ENCODE results near the gene VAT1L. TPM values are rescaled to one million over a fixed set of nuclear protein-coding genes. Genes with fewer than 3 reads are reported as not detected.
A peak's percentile ranks its signal among the peaks of the same experiment; 100 is the strongest.

Gene VAT1L
- total RNA-seq, 6 experiments from 2014 or later: 0.19 to 0.64 (median 0.51) TPM; not detected in 1

DNA sequence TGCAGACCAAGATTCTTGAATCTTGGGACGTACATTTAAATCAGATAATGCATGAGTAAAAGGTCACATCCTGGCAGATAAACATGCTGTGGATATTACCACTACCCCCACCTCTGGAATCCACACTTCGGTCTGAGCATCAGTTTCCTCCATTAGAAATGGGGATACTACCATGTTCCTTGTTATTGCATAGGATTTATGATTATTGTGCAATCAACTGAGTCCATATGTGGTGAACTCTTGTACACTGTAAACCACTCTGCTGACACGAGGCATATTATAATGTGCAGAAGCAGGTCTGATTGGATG lies 108.7 kb downstream of the VAT1L start:
- TF ChIP-seq, protein P1, sequence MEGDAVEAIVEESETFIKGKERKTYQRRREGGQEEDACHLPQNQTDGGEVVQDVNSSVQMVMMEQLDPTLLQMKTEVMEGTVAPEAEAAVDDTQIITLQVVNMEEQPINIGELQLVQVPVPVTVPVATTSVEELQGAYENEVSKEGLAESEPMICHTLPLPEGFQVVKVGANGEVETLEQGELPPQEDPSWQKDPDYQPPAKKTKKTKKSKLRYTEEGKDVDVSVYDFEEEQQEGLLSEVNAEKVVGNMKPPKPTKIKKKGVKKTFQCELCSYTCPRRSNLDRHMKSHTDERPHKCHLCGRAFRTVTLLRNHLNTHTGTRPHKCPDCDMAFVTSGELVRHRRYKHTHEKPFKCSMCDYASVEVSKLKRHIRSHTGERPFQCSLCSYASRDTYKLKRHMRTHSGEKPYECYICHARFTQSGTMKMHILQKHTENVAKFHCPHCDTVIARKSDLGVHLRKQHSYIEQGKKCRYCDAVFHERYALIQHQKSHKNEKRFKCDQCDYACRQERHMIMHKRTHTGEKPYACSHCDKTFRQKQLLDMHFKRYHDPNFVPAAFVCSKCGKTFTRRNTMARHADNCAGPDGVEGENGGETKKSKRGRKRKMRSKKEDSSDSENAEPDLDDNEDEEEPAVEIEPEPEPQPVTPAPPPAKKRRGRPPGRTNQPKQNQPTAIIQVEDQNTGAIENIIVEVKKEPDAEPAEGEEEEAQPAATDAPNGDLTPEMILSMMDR (IDR thresholded peaks at IDR 0.05): no peak
- TF ChIP-seq POLR2A (IDR thresholded peaks at IDR 0.05): no peak
- Histone ChIP-seq H3K27me3 (no peaks in the 10 kb centered on the region), H3K4me1 (peaks cover 0 to 4% (median 0%) of the 10 kb centered on the region in 4 donors), H3K9me3 (no peaks in the 10 kb centered on the region), H3K36me3 (no peaks in the 10 kb centered on the region), H3K27ac (no peak overlapping the region), H3K4me3 (no peak overlapping the region)
- ATAC-seq (peak in 2 of 4 donors; percentile 31 to 41), DNase-seq (no peak)
- intact Hi-C loops (cut with DNase I): no loop called here
- WGBS (ENCODE audit: insufficient coverage, low coverage, low lambda C conversion rate, missing lambda C conversion rate): 36% methylated on average over 3 of the region's 3 CpGs

DNA sequence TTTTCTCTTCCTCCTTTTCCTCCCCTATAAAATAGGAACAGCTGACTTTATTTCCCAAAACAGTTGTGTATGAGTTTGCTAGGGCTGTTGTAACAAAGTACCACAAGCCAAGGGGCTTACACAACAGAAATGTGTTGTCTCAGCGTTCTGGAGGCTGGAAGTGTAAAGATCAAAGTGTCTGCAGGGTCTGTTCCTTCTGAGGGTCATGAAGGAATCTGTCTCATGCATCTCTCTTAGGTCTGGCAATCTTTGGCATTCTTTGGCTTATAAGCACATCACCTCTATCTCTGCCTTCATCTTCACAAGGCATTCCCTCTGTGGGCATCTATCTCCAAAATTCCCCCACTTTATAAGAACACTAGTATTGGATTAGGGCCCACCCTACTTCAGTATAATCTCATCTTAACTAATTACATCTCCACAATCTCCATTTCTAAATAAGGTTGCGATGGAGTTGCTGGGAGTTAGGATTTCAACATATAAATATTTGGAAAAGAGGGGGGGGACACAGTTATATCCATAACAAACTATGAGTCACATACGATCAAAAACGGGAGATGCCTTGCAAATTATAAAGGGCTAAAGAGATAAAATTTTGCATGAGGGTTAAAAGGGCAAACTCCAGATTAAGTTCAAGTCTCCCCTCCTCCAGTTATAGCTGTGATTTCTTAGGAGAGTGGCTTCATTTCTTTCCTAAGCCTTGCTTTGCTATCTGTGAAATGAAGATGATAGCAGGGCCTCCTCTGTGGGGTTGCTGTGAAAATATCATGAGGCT lies 109.7 kb downstream of the VAT1L start:
- Histone ChIP-seq H3K36me3 (no peaks in the 10 kb centered on the region), H3K9me3 (no peaks in the 10 kb centered on the region), H3K27me3 (no peaks in the 10 kb centered on the region), H3K4me1 (peaks cover 0 to 4% (median 0%) of the 10 kb centered on the region in 4 donors), H3K27ac (no peak overlapping the region), H3K4me3 (no peak overlapping the region)
- TF ChIP-seq, protein P1 (IDR thresholded peaks at IDR 0.05): no peak
- TF ChIP-seq POLR2A (IDR thresholded peaks at IDR 0.05): no peak
- WGBS (ENCODE audit: insufficient coverage, low coverage, low lambda C conversion rate, missing lambda C conversion rate): 44% methylated on average over 4 of the region's 4 CpGs
- ATAC-seq: no peak
- DNase-seq: no peak
- intact Hi-C loops (cut with DNase I): no loop called here

DNA sequence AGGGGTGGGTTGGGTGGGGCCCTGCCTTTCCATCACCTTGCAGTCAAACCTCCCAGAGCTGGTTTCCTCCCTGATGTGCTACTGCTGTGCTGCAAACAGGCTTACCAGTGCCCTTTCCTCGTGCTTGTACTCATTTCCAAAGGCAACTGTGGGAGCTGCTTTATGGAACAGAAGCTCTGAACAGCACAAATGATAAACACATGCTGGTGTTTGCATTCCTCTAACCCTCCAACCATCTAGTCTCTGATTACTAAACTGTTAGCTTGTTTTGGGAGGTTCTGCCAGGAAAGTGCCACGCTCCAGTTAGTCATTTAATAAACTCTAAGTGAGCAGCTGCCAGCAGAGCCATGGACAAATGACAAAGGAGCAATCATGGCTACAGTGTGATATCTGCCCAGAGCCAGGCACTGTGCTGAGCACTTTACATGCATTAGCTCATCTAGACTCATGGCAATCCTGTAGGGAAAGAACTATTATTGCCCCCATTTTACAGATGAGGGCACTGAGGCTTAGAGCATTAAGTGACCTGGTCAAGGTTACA lies 110.4 kb downstream of the VAT1L start:
- intact Hi-C loops (cut with DNase I): no loop called here
- Histone ChIP-seq H3K4me3 (no peak overlapping the region), H3K36me3 (no peaks in the 10 kb centered on the region), H3K4me1 (peaks cover 0 to 3% (median 0%) of the 10 kb centered on the region in 4 donors), H3K27ac (no peak overlapping the region), H3K27me3 (no peaks in the 10 kb centered on the region), H3K9me3 (no peaks in the 10 kb centered on the region)
- 20% methylated on average over 1 of the region's 2 CpGs for WGBS (ENCODE audit: insufficient coverage, low coverage, low lambda C conversion rate, missing lambda C conversion rate)
- no peak for TF ChIP-seq POLR2A (IDR thresholded peaks at IDR 0.05)
- TF ChIP-seq, protein P1 (IDR thresholded peaks at IDR 0.05): no peak
- peak in 1 of 4 donors; percentile 26 for ATAC-seq
- DNase-seq: no peak

DNA sequence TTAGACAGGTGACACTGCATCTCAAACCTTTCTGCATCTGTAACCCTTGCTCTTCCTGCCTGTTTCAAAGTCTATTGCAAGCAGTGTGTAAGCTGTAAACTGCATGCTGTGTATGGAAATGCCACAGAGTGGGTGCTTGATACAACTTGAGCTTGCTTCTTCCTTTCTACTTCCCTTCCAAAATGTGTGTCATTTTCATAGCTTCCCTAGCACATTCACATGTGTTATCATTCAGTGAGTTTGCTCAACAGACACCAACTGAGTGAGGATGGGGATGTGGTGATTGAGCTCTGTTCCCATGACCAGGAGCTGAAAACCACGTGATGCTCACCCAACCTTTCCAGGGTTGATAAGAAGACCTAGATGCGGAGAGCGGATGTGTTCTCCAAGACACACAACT lies 111.1 kb downstream of the VAT1L start:
- H3K4me3 ChIP-seq: no peak overlapping the region
- no peak overlapping the region for H3K27ac ChIP-seq
- ATAC-seq (no peak), DNase-seq (no peak)
- intact Hi-C loops (cut with DNase I): no loop called here
- H3K27me3 ChIP-seq: no peaks in the 10 kb centered on the region
- no peaks in the 10 kb centered on the region for H3K4me1 ChIP-seq
- H3K36me3 ChIP-seq: no peaks in the 10 kb centered on the region
- 71% methylated on average over 3 of the region's 3 CpGs for WGBS (ENCODE audit: insufficient coverage, low coverage, low lambda C conversion rate, missing lambda C conversion rate)
- no peaks in the 10 kb centered on the region for H3K9me3 ChIP-seq
- no peak for TF ChIP-seq POLR2A (IDR thresholded peaks at IDR 0.05)
- TF ChIP-seq, protein P1 (IDR thresholded peaks at IDR 0.05): no peak

Data from right lobe of liver (tissue), 6 donors.